ENCODE results near the gene KANSL1. TPM values are rescaled to one million over a fixed set of nuclear protein-coding genes. Genes with fewer than 3 reads are reported as not detected.
"Not testable (repeated sequence)": the region's sequence is repeated elsewhere in the genome, so short reads cannot be mapped to it uniquely, and the experiment has no call there.

KANSL1 gene
- total and polyA plus RNA-seq, 2 experiments from 2014 or later: 37.3 to 84.3 TPM

DNA sequence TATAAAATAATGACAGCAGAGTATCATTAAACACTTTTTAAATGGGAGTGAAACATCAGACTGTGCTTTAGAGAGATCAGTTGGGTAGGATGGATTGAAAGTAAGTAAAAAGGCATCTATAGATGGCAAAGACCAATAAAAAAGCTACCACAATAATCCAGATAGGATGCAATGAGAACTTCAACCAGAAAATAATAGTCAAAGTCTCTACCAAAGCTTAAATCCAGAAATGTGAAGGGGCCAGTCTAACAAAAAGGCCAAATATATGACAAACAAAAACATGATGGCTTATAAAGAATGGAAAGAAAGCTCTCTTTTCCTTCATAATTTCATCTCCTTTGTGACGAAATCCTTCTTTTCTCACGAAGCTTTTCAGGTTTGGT, 12.3 kb downstream of the KANSL1 start:
- no peaks in the 10 kb centered on the region for H3K27me3 ChIP-seq
- H3K27ac ChIP-seq: no peak overlapping the region
- no peak for DNase-seq (ENCODE audit: low spot score)
- H3K9me2 ChIP-seq (replicated peaks; ENCODE audit: insufficient read depth): no peaks in the 10 kb centered on the region
- H3K4me2 ChIP-seq: no peak overlapping the region
- peaks cover 100% of the 10 kb centered on the region for H3K79me2 ChIP-seq
- no peaks in the 10 kb centered on the region for H3K36me3 ChIP-seq (replicated peaks; ENCODE audit: insufficient read depth, low read depth)
- H3K4me1 ChIP-seq (ENCODE audit: insufficient read depth): peaks cover 15% of the 10 kb centered on the region
- no peaks in the 10 kb centered on the region for H3K9me3 ChIP-seq (ENCODE audit: low read depth)
- no peak overlapping the region for H3K4me3 ChIP-seq
- no peak overlapping the region for H2AFZ ChIP-seq
- WGBS (ENCODE audit: low lambda C conversion rate, missing lambda C conversion rate): 84% methylated on average over 2 of the region's 2 CpGs
- TF ChIP-seq EZH2 (IDR thresholded peaks at IDR 0.05; ENCODE audit: borderline replicate concordance): no peak
- no peak for TF ChIP-seq CTCF (IDR thresholded peaks at IDR 0.05; ENCODE audit: poor library complexity)
- TF ChIP-seq EZH2phosphoT487 (IDR thresholded peaks at IDR 0.05; ENCODE audit: low read depth, severe bottlenecking, unreplicated experiment): no peak
- H4K20me1 ChIP-seq (ENCODE audit: insufficient read depth, poor library complexity, severe bottlenecking): peaks cover 100% of the 10 kb centered on the region

DNA sequence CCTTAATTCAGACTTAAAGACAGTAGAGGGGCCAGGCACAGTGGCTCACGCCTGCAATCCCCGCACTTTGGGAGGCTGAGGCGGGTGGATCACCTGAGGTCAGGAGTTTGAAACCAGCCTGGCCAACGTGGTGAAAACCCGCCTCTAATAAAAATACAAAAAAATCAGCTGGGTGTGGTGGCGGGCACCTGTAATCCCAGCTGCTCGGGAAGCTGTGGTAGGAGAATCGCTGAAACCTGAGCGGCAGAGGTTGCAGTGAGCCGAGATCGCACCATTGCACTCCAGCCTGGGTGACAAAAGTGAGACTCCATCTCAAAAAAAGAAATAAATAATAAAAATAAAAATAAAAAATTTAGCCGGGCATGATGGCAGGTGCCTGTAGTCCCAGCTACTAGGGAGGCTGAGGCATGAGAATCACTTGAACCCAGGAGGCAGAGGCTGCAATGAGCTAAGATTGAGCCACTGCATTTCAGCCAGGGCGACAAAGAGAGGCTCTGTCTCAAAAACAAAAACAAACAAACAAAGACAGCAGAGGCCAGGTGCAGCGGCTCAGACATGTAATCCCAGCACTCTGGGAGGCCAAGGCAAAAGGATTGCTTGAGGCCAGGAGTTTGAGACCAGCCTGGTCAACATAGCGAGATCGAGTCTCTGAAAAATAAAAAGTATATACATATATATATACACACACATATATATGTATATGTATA, 12.9 kb downstream of the KANSL1 start:
- H3K4me2 ChIP-seq: not testable (repeated sequence)
- H3K79me2 ChIP-seq: peaks cover 100% of the 10 kb centered on the region

GRCh38 chr17:46179375-46179999, 13.7 kb downstream of the KANSL1 start:
- H3K79me2 ChIP-seq: peaks cover 100% of the 10 kb centered on the region
- H3K9me3 ChIP-seq (ENCODE audit: low read depth): no peaks in the 10 kb centered on the region
- no peak overlapping the region for H3K27ac ChIP-seq
- H3K27me3 ChIP-seq: no peaks in the 10 kb centered on the region
- peaks cover 15% of the 10 kb centered on the region for H3K4me1 ChIP-seq (ENCODE audit: insufficient read depth)
- DNase-seq (ENCODE audit: low spot score): no peak
- H3K4me3 ChIP-seq: no peak overlapping the region
- 94% methylated on average over 11 of the region's 11 CpGs for WGBS (ENCODE audit: low lambda C conversion rate, missing lambda C conversion rate)
- no peak overlapping the region for H3K4me2 ChIP-seq
- no peaks in the 10 kb centered on the region for H3K9me2 ChIP-seq (replicated peaks; ENCODE audit: insufficient read depth)
- TF ChIP-seq EZH2phosphoT487 (IDR thresholded peaks at IDR 0.05; ENCODE audit: low read depth, severe bottlenecking, unreplicated experiment) (no peak), CTCF (IDR thresholded peaks at IDR 0.05; ENCODE audit: poor library complexity) (no peak), EZH2 (IDR thresholded peaks at IDR 0.05; ENCODE audit: borderline replicate concordance) (no peak)
- H4K20me1 ChIP-seq (ENCODE audit: insufficient read depth, poor library complexity, severe bottlenecking): peaks cover 100% of the 10 kb centered on the region
- no peaks in the 10 kb centered on the region for H3K36me3 ChIP-seq (replicated peaks; ENCODE audit: insufficient read depth, low read depth)
- no peak overlapping the region for H2AFZ ChIP-seq

More for the DNA sequence above, 12.9 kb downstream of the KANSL1 start:
- H3K9me2 ChIP-seq (replicated peaks; ENCODE audit: insufficient read depth); DNase-seq (ENCODE audit: low spot score); H3K9me3 ChIP-seq (ENCODE audit: low read depth); H3K27ac ChIP-seq; H3K36me3 ChIP-seq (replicated peaks; ENCODE audit: insufficient read depth, low read depth); H3K4me3 ChIP-seq; H3K27me3 ChIP-seq; H2AFZ ChIP-seq: not testable (repeated sequence)
- H4K20me1 ChIP-seq (ENCODE audit: insufficient read depth, poor library complexity, severe bottlenecking): peaks cover 100% of the 10 kb centered on the region
- 94% methylated on average over 16 of the region's 16 CpGs for WGBS (ENCODE audit: low lambda C conversion rate, missing lambda C conversion rate)
- peaks cover 15% of the 10 kb centered on the region for H3K4me1 ChIP-seq (ENCODE audit: insufficient read depth)

GRCh38 chr17:46178550-46179214, 14.5 kb downstream of the KANSL1 start:
- H3K4me1 ChIP-seq (ENCODE audit: insufficient read depth): peaks cover 11% of the 10 kb centered on the region
- H3K4me2 ChIP-seq: peak overlapping the region; percentile 4
- no peaks in the 10 kb centered on the region for H3K9me2 ChIP-seq (replicated peaks; ENCODE audit: insufficient read depth)
- no peak overlapping the region for H3K4me3 ChIP-seq
- H3K27ac ChIP-seq: no peak overlapping the region
- WGBS (ENCODE audit: low lambda C conversion rate, missing lambda C conversion rate): 80% methylated on average over 4 of the region's 4 CpGs
- H3K9me3 ChIP-seq (ENCODE audit: low read depth): no peaks in the 10 kb centered on the region
- peaks cover 100% of the 10 kb centered on the region for H3K79me2 ChIP-seq
- TF ChIP-seq EZH2phosphoT487 (IDR thresholded peaks at IDR 0.05; ENCODE audit: low read depth, severe bottlenecking, unreplicated experiment): no peak
- no peak for TF ChIP-seq CTCF (IDR thresholded peaks at IDR 0.05; ENCODE audit: poor library complexity)
- no peak for TF ChIP-seq EZH2 (IDR thresholded peaks at IDR 0.05; ENCODE audit: borderline replicate concordance)
- no peaks in the 10 kb centered on the region for H3K36me3 ChIP-seq (replicated peaks; ENCODE audit: insufficient read depth, low read depth)
- H4K20me1 ChIP-seq (ENCODE audit: insufficient read depth, poor library complexity, severe bottlenecking): peaks cover 100% of the 10 kb centered on the region
- no peak overlapping the region for H2AFZ ChIP-seq
- no peaks in the 10 kb centered on the region for H3K27me3 ChIP-seq
- no peak for DNase-seq (ENCODE audit: low spot score)

Data from hepatocyte (in vitro differentiated cells).